K562 (cell line): ENCODE measurements around the gene WDR90. TPM values are rescaled to one million over a fixed set of nuclear protein-coding genes. Genes with fewer than 3 reads are reported as not detected.
A peak's percentile ranks its signal among the peaks of the same experiment; 100 is the strongest.

Experiments
- ATAC-seq: fragments of 200-7000 bp; cut with Tn5 transposase; 3 replicates; pipeline ENCODE4 v1.9.1; 2020; ENCODE audit warnings: moderate library complexity
- BruUV-seq: library from RNA; stranded (reverse); fragments of 400-500 nt; replicated peaks from 2 replicates; lab custom pipeline; 2021; lab: Mats Ljungman, UMichigan
- CTCF ChIA-PET: fragments of 300-600 bp; formaldehyde crosslinking; extraction: SDS; loops from one replicate; lab custom pipeline; 2021; ENCODE audit warnings: low intra/inter-chr PET ratio; lab: Yijun Ruan, JAX
- POLR2A ChIA-PET: fragments of 300-600, 350-650 bp; sonication (Branson Sonifier 250); formaldehyde crosslinking; extraction: SDS; loops from one replicate; lab custom pipeline; 2021; ENCODE audit warnings: antibody characterized with exemption, inconsistent platforms; lab: Yijun Ruan, JAX
- DNase-seq, 4 experiments: peaks; one replicate each; pipeline versions ENCODE4 v3.0.0 to v3.0.0-alpha.2; 2011 to 2018; ENCODE audit warnings: low spot score in 3 of 4, mixed read lengths in 3 of 4; ENCODE audit errors: extremely low read depth in 1 of 4
- FAIRE-seq: peaks from 2 replicates; lab custom pipeline; 2011; peaks lifted over from hg19 to GRCh38; lab: Jason Lieb, UNC
- H2AFZ ChIP-seq: 2 replicates; pipeline ENCODE4 v1.6.0; 2011; ENCODE audit warnings: low read depth, low read length, control low read depth, inconsistent platforms
- H3K27ac ChIP-seq: fragments of 200-600 bp; 3 replicates; pipeline ENCODE4 v1.8.0; 2011; ENCODE audit warnings: low read depth, mild to moderate bottlenecking, control low read depth, inconsistent platforms, low read length, moderate library complexity, mixed read lengths; ENCODE audit errors: extremely low read depth
- H3K27me3 ChIP-seq, 2 experiments: fragments of 300-600 bp in 1 of 2; 2 replicates in 1 of 2; 3 replicates in 1 of 2; pipeline versions ENCODE4 v1.6.0 to v1.8.0; 2011; ENCODE audit warnings: inconsistent platforms in 2 of 2, low read length in 2 of 2, mild to moderate bottlenecking in 1 of 2, mixed read lengths in 1 of 2, moderate library complexity in 1 of 2; ENCODE audit not compliant: control insufficient read depth in 2 of 2, insufficient read depth in 2 of 2
- H3K36me3 ChIP-seq: fragments of 300-600 bp; 3 replicates; pipeline ENCODE4 v1.8.0; 2011; ENCODE audit warnings: mild to moderate bottlenecking, low read length, inconsistent platforms; ENCODE audit not compliant: control insufficient read depth, insufficient read depth
- H3K4me1 ChIP-seq, 2 experiments: fragments of 200-600 bp in 1 of 2; replicated peaks in 1 of 2; 2 replicates in 1 of 2; 3 replicates in 1 of 2; pipeline versions ENCODE4 v1.5.1 to v1.8.0; 2011; ENCODE audit warnings: inconsistent platforms in 2 of 2, low read length in 2 of 2, mild to moderate bottlenecking in 1 of 2, mixed read lengths in 1 of 2, moderate library complexity in 1 of 2; ENCODE audit not compliant: control insufficient read depth in 2 of 2, insufficient read depth in 2 of 2
- H3K4me2 ChIP-seq: 2 replicates; pipeline ENCODE4 v1.6.1; 2011; ENCODE audit warnings: low read length, control low read depth, inconsistent platforms, mixed read lengths; ENCODE audit not compliant: insufficient read depth
- H3K4me3 ChIP-seq: fragments of 200-600 bp; sonication (generic), shearing (Covaris generic); 2 replicates; pipeline ENCODE4 v1.5.1; 2016; ENCODE audit warnings: control low read depth, inconsistent platforms
- H3K79me2 ChIP-seq: fragments of 200-600 bp; 3 replicates; pipeline ENCODE4 v1.8.0; 2011; ENCODE audit warnings: low read length, inconsistent platforms; ENCODE audit not compliant: control insufficient read depth, insufficient read depth
- H3K9ac ChIP-seq, 2 experiments: 2 replicates each; pipeline versions ENCODE4 v1.6.0 to v1.6.1; 2011; ENCODE audit warnings: low read depth in 2 of 2, low read length in 2 of 2, control low read depth in 1 of 2, inconsistent platforms in 1 of 2, mild to moderate bottlenecking in 1 of 2, mixed read lengths in 1 of 2; ENCODE audit not compliant: insufficient read depth in 1 of 2
- H3K9me1 ChIP-seq: one replicate; pipeline ENCODE4 v1.6.0; 2011; ENCODE audit warnings: inconsistent platforms, mild to moderate bottlenecking, low read length, moderate library complexity; ENCODE audit not compliant: control insufficient read depth, insufficient read depth
- H3K9me3 ChIP-seq: replicated peaks from 2 replicates; pipeline ENCODE4 v1.5.1; 2011; ENCODE audit warnings: low read depth, low read length, inconsistent platforms; ENCODE audit not compliant: control insufficient read depth, insufficient read depth
- H4K20me1 ChIP-seq: replicated peaks from 2 replicates; pipeline ENCODE4 v1.6.1; 2011; ENCODE audit warnings: low read length, inconsistent platforms, mixed read lengths; ENCODE audit not compliant: control insufficient read depth, insufficient read depth
- BRD9 ChIP-seq: fragments of 450-650 bp; IDR thresholded peaks from 2 replicates; pipeline ENCODE4 v1.6.1; 2018; ENCODE audit warnings: low read depth; ENCODE audit not compliant: partially characterized antibody
- CBFA2T3 ChIP-seq: fragments of 450-650 bp; IDR thresholded peaks from 2 replicates; pipeline ENCODE4 v1.6.1; 2017
- CHAMP1 ChIP-seq: fragments of 450-650 bp; IDR thresholded peaks from 2 replicates; pipeline ENCODE4 v1.6.1; 2016; ENCODE audit warnings: mild to moderate bottlenecking
- CREB3 ChIP-seq: fragments of 450-650 bp; conservative IDR thresholded peaks from 2 replicates; pipeline ENCODE4 v1.6.1; 2016; ENCODE audit warnings: missing genetic modification characterization, low read depth, mild to moderate bottlenecking, missing compliant biosample characterization, moderate library complexity
- EP300 ChIP-seq: IDR thresholded peaks from 2 replicates; pipeline ENCODE4 v1.6.1; 2012; ENCODE audit warnings: low read length, improper control_type of control experiment
- GATAD2B ChIP-seq: fragments of 450-650 bp; IDR thresholded peaks from 2 replicates; pipeline ENCODE4 v1.6.1; 2017; ENCODE audit warnings: mild to moderate bottlenecking, borderline replicate concordance
- GTF2A2 ChIP-seq: IDR thresholded peaks from 2 replicates; pipeline ENCODE4 v1.6.1; 2016; ENCODE audit warnings: mild to moderate bottlenecking, missing genetic modification characterization, missing compliant biosample characterization
- HCFC1 ChIP-seq: IDR thresholded peaks from 2 replicates; pipeline ENCODE4 v1.6.1; 2012; ENCODE audit warnings: low read depth, low read length, improper control_type of control experiment
- HMGN3 ChIP-seq: IDR thresholded peaks from 2 replicates; pipeline ENCODE4 v1.6.1; 2011; ENCODE audit warnings: borderline replicate concordance, low read depth, mild to moderate bottlenecking, mixed read lengths, low read length; ENCODE audit not compliant: insufficient read length; ENCODE audit errors: extremely low read depth
- IRF9 ChIP-seq: fragments of 450-650 bp; IDR thresholded peaks from 2 replicates; pipeline ENCODE4 v1.6.1; 2016; ENCODE audit warnings: missing biosample characterization, missing genetic modification characterization
- KAT8 ChIP-seq: fragments of 450-650 bp; IDR thresholded peaks from 2 replicates; pipeline ENCODE4 v1.6.1; 2016; ENCODE audit warnings: low read depth, mild to moderate bottlenecking
- KLF6 ChIP-seq: fragments of 250-450 bp; sonication (Bioruptor Pico); IDR thresholded peaks from 2 replicates; pipeline ENCODE4 v1.4.0; 2020; ENCODE audit warnings: mild to moderate bottlenecking, moderate library complexity, borderline replicate concordance
- MIER1 ChIP-seq: fragments of 450-650 bp; IDR thresholded peaks from 2 replicates; pipeline ENCODE4 v1.6.1; 2016; ENCODE audit warnings: antibody characterized with exemption, mild to moderate bottlenecking, low read depth
- NFE2L1 ChIP-seq: fragments of 450-650 bp; IDR thresholded peaks from 2 replicates; pipeline ENCODE4 v1.6.1; 2016; ENCODE audit warnings: missing genetic modification characterization, low read depth, mild to moderate bottlenecking, missing compliant biosample characterization, moderate library complexity, borderline replicate concordance
- RFX5 ChIP-seq: IDR thresholded peaks from 2 replicates; pipeline ENCODE4 v1.6.1; 2011; ENCODE audit warnings: low read depth, mild to moderate bottlenecking, improper control_type of control experiment, low read length
- SNAPC5 ChIP-seq: fragments of 250-450 bp; sonication (Bioruptor Pico); IDR thresholded peaks from 2 replicates; pipeline ENCODE4 v1.8.0; 2021; ENCODE audit warnings: moderate library complexity, mild to moderate bottlenecking, inconsistent platforms
- XRCC5 ChIP-seq: fragments of 200-400 bp; formaldehyde crosslinking; IDR thresholded peaks from 2 replicates; pipeline ENCODE4 v1.6.1; 2017; ENCODE audit warnings: low read depth, mild to moderate bottlenecking, low read length
- ZBTB17 ChIP-seq: fragments of 450-650 bp; formaldehyde crosslinking; IDR thresholded peaks from 2 replicates; pipeline ENCODE4 v1.4.0; 2020; ENCODE audit warnings: mild to moderate bottlenecking
- ZC3H11A ChIP-seq: IDR thresholded peaks from 2 replicates; pipeline ENCODE4 v1.6.1; 2012; ENCODE audit warnings: low read depth, low read length, improper control_type of control experiment
- ZNF79 ChIP-seq: fragments of 250-450 bp; sonication (Bioruptor Pico); IDR thresholded peaks from 2 replicates; pipeline ENCODE4 v1.4.0; 2020; ENCODE audit warnings: low read depth, mild to moderate bottlenecking, moderate library complexity
- WGBS: fragments of 100-300 bp; shearing (Covaris generic); methylation state at CpG from one replicate; pipeline ENCODE4 v1.1.6; 2016; ENCODE audit warnings: low coverage, mixed read lengths; ENCODE audit not compliant: insufficient coverage; ENCODE audit errors: missing lambda C conversion rate; 5-methylcytosine and 5-hydroxymethylcytosine counted together
- in situ Hi-C: fragments of 300-500 bp; cut with MboI; formaldehyde crosslinking; loops from 4 replicates; pipeline ENCODE4 v1.15.0; 2018; ENCODE audit warnings: inconsistent platforms, mixed read lengths
- intact Hi-C: fragments of 100-400 bp; cut with micrococcal nuclease; formaldehyde crosslinking; loops from 2 replicates; pipeline ENCODE4 v1.14.2; 2022
- polyA plus RNA-seq, 8 experiments: library from polyadenylated mRNA; depleted of rRNA in 4 of 8; stranded (reverse) in 5 of 8; unstranded in 3 of 8; fragments of >200 nt; fragmentation: Nextera tagmentation in 2 of 8; fragmentation: Illumina TruSeq in 1 of 8; extraction: Ambion mirVana in 2 of 8; extraction: Trizol in 1 of 8; gene quantifications; 2 replicates each; pipeline versions ENCODE4 v1.2.1 to v1.2.3, GENCODE V29; 2011 to 2014; ENCODE audit warnings: inconsistent platforms in 1 of 8, missing spikeins in 1 of 8
- total RNA-seq, 7 experiments: library from RNA; depleted of rRNA in 6 of 7; stranded (reverse); fragments of >200 nt in 6 of 7; fragmentation: Illumina TruSeq in 2 of 7; extraction: Trizol in 2 of 7; gene quantifications; 2 replicates each; pipeline versions ENCODE4 v1.2.1 to v1.2.3, GENCODE V29; 2011 to 2021; ENCODE audit warnings: low replicate concordance in 1 of 7

The WDR90 gene
- total and polyA plus RNA-seq, 9 of the 15 experiments (the other 6 are each of a cell fraction or from before 2014, with no cell fraction given) = 0.44 to 12.6 (median 3.3) TPM

- in situ Hi-C loops (no loop called here), intact Hi-C loops (no loop called here)
- no peak for ATAC-seq
- H2AFZ ChIP-seq = no peak overlapping the region
- 93% methylated on average over 20 of the region's 22 CpGs for WGBS
- H3K9me1 ChIP-seq = no peaks in the 10 kb centered on the region
- ChIA-PET POLR2A (no interaction called here), CTCF (no interaction called here)
- peaks cover 0 to 26% of the 10 kb centered on the region in 2 experiments; a peak in 2 of 5 replicates for H3K4me1 ChIP-seq
- no peaks in the 10 kb centered on the region for H4K20me1 ChIP-seq
- no peak for DNase-seq
- H3K36me3 ChIP-seq = peaks cover 4% of the 10 kb centered on the region; the same call in 1 of the 3 replicates
- H3K27ac ChIP-seq = no peak overlapping the region
- H3K9me3 ChIP-seq = peaks cover 2% of the 10 kb centered on the region; the same call in 1 of the 2 replicates
- H3K4me2 ChIP-seq = no peak overlapping the region
- no peak for TF ChIP-seq ZC3H11A
- TF ChIP-seq CBFA2T3 = no peak
- no peak for TF ChIP-seq RFX5
- no peak for TF ChIP-seq MIER1
- TF ChIP-seq HMGN3 = no peak
- TF ChIP-seq KAT8 = no peak
- no peak for TF ChIP-seq CREB3 (tag)
- no peak for TF ChIP-seq HCFC1
- no peak for TF ChIP-seq NFE2L1 (tag)
- TF ChIP-seq ZBTB17 (CRISPR knock-in tag) = no peak
- TF ChIP-seq GTF2A2 (tag) = no peak
- no peak for TF ChIP-seq XRCC5
- no peak for TF ChIP-seq IRF9 (tag)
- TF ChIP-seq SNAPC5 (CRISPR knock-in tag) = no peak
- no peak for TF ChIP-seq KLF6 (CRISPR knock-in tag)
- TF ChIP-seq ZNF79 (CRISPR knock-in tag) = no peak
- no peak for TF ChIP-seq CHAMP1
- TF ChIP-seq GATAD2B = no peak
- no peak for TF ChIP-seq EP300
- TF ChIP-seq BRD9 = no peak
- peaks cover 43% of the 10 kb centered on the region for H3K79me2 ChIP-seq
- FAIRE-seq = no peak
- H3K27me3 ChIP-seq = no peaks in the 10 kb centered on the region
- peak overlapping the region in 1 of 2 experiments; percentile 35; a peak in 1 of 4 replicates for H3K9ac ChIP-seq
- no TSS peak for BruUV-seq
- no peak overlapping the region for H3K4me3 ChIP-seq
Observed at GRCh38 chr16:606656-607307, 42.4 kb upstream of the WDR90 start.
